Endothelial cell of umbilical vein (primary cell): ENCODE measurements around the gene HPSE2. TPM values are rescaled to one million over a fixed set of nuclear protein-coding genes. Genes with fewer than 3 reads are reported as not detected.

Experiments used
- BruUV-seq: library from RNA; stranded (reverse); fragments of 400-500 nt; replicated peaks from 2 replicates; lab custom pipeline; 2021; lab: Mats Ljungman, UMichigan
- CTCF ChIA-PET: fragments of 300-600, 350-600 bp; sonication (Branson Sonifier 250); formaldehyde crosslinking; loops from one replicate; lab custom pipeline; 2021; ENCODE audit warnings: antibody characterized with exemption, inconsistent platforms; lab: Charles Lee
- POLR2A ChIA-PET: fragments of 300-600, 350-600 bp; sonication (Branson Sonifier 250); formaldehyde crosslinking; loops from one replicate; lab custom pipeline; 2021; ENCODE audit warnings: antibody characterized with exemption, inconsistent platforms; lab: Charles Lee
- DNase-seq: peaks from one replicate; pipeline ENCODE4 v3.0.0-alpha.2; 2011; ENCODE audit warnings: low read depth, low spot score
- FAIRE-seq: peaks from 2 replicates; lab custom pipeline; 2011; peaks lifted over from hg19 to GRCh38; lab: Jason Lieb, UNC
- H2AFZ ChIP-seq: 2 replicates; pipeline ENCODE4 v1.6.0; 2012; ENCODE audit warnings: low read depth, low read length, control low read depth, inconsistent platforms
- H3K27ac ChIP-seq: 2 replicates; pipeline ENCODE4 v1.5.1; 2011; ENCODE audit warnings: low read depth, mild to moderate bottlenecking, control low read depth, low read length, moderate library complexity; ENCODE audit not compliant: insufficient read depth
- H3K27me3 ChIP-seq, 2 experiments: 2 replicates each; pipeline versions ENCODE4 v1.6.0 to v1.6.1; 2011; ENCODE audit warnings: low read length in 2 of 2, mixed read lengths in 1 of 2; ENCODE audit not compliant: control insufficient read depth in 2 of 2, insufficient read depth in 2 of 2
- H3K36me3 ChIP-seq, 2 experiments: 2 replicates in 1 of 2; 3 replicates in 1 of 2; pipeline ENCODE4 v1.5.1; 2011; ENCODE audit warnings: low read length in 2 of 2, mild to moderate bottlenecking in 1 of 2, moderate library complexity in 1 of 2; ENCODE audit not compliant: control insufficient read depth in 2 of 2, insufficient read depth in 2 of 2; ENCODE audit errors: extremely low read depth in 1 of 2
- H3K4me1 ChIP-seq: 3 replicates; pipeline ENCODE4 v1.5.1; 2011; ENCODE audit warnings: mild to moderate bottlenecking, low read length; ENCODE audit not compliant: control insufficient read depth, insufficient read depth; ENCODE audit errors: extremely low read depth
- H3K4me2 ChIP-seq: 2 replicates; pipeline ENCODE4 v1.6.1; 2011; ENCODE audit warnings: low read length, control low read depth, mixed read lengths; ENCODE audit not compliant: insufficient read depth
- H3K4me3 ChIP-seq, 3 experiments: fragments of 200-600 bp in 1 of 3; sonication (generic), shearing (Covaris generic) in 1 of 3; replicated peaks in 1 of 3; 2 replicates each; pipeline ENCODE4 v1.5.1; 2011 to 2016; ENCODE audit warnings: control low read depth in 3 of 3, low read length in 3 of 3, mild to moderate bottlenecking in 2 of 3, inconsistent platforms in 1 of 3, low read depth in 1 of 3, moderate library complexity in 1 of 3; ENCODE audit not compliant: insufficient read depth in 1 of 3
- H3K79me2 ChIP-seq: 2 replicates; pipeline ENCODE4 v1.6.0; 2012; ENCODE audit warnings: low read length, inconsistent platforms; ENCODE audit not compliant: control insufficient read depth, insufficient read depth
- H3K9ac ChIP-seq: replicated peaks from 2 replicates; pipeline ENCODE3; 2011; ENCODE audit warnings: low read length, control low read depth; ENCODE audit not compliant: insufficient read depth; ENCODE audit errors: extremely low read depth
- H3K9me1 ChIP-seq: replicated peaks from 3 replicates; pipeline ENCODE4 v1.6.0; 2011; ENCODE audit warnings: mild to moderate bottlenecking, low read length; ENCODE audit not compliant: control insufficient read depth, insufficient read depth; ENCODE audit errors: extremely low read depth
- H3K9me3 ChIP-seq: replicated peaks from 2 replicates; pipeline ENCODE4 v1.5.1; 2012; ENCODE audit warnings: low read length, inconsistent platforms; ENCODE audit not compliant: control insufficient read depth, insufficient read depth
- H4K20me1 ChIP-seq: replicated peaks from 2 replicates; pipeline ENCODE3; 2011; ENCODE audit warnings: mild to moderate bottlenecking, low read length; ENCODE audit not compliant: control insufficient read depth, insufficient read depth; ENCODE audit errors: extremely low read depth
- EZH2 ChIP-seq: IDR thresholded peaks from 2 replicates; pipeline ENCODE4 v1.6.1; 2012; ENCODE audit warnings: borderline replicate concordance, low read depth, mild to moderate bottlenecking, moderate library complexity, low read length, inconsistent platforms; ENCODE audit not compliant: severe bottlenecking
- FOS ChIP-seq: IDR thresholded peaks from 2 replicates; pipeline ENCODE4 v1.6.1; 2011; ENCODE audit warnings: mild to moderate bottlenecking, low read length, moderate library complexity, borderline replicate concordance; ENCODE audit not compliant: insufficient read depth
- GATA2 ChIP-seq: IDR thresholded peaks from 2 replicates; pipeline ENCODE4 v1.7.0; 2011; ENCODE audit warnings: low read depth, mild to moderate bottlenecking, moderate library complexity, mixed read lengths, low read length; ENCODE audit not compliant: insufficient read length, insufficient read depth
- JUN ChIP-seq: IDR thresholded peaks from 2 replicates; pipeline ENCODE4 v1.6.1; 2011; ENCODE audit warnings: borderline replicate concordance, low read depth; ENCODE audit not compliant: insufficient read length, insufficient read depth
- MYC ChIP-seq: IDR thresholded peaks from one replicate; pipeline ENCODE4 v1.6.1; 2011; ENCODE audit warnings: mild to moderate bottlenecking, low read depth, low read length
- POLR2A ChIP-seq: IDR thresholded peaks from 2 replicates; pipeline ENCODE4 v1.6.1; 2012; ENCODE audit warnings: low read depth, mild to moderate bottlenecking, control low read depth, low read length
- POLR2AphosphoS5 ChIP-seq: IDR thresholded peaks from 2 replicates; pipeline ENCODE4 v1.6.1; 2012; ENCODE audit warnings: low read depth, mild to moderate bottlenecking, control low read depth, low read length, moderate library complexity; ENCODE audit not compliant: insufficient read depth
- dilution Hi-C: fragments of 300-500 bp; cut with MboI; formaldehyde crosslinking; loops from one replicate; pipeline ENCODE4 v1.15.0; 2019; ENCODE audit warnings: low sequenced_read_pairs; ENCODE audit not compliant: extremely low pct_ligation_motif_present
- intact Hi-C: fragments of 100-400 bp; cut with micrococcal nuclease; formaldehyde crosslinking; loops from one replicate; pipeline ENCODE4 v1.10.0; 2022
- polyA plus RNA-seq, 4 experiments: library from polyadenylated mRNA; depleted of rRNA in 3 of 4; stranded (reverse) in 3 of 4; unstranded in 1 of 4; fragments of >200 nt; gene quantifications; 2 replicates each; pipeline versions ENCODE4 v1.2.1 to v1.2.3, GENCODE V29; 2011 to 2012; ENCODE audit warnings: missing spikeins in 1 of 4
- total RNA-seq: library from RNA; stranded (reverse); gene quantifications from 2 replicates; pipeline ENCODE4 v1.2.3, GENCODE V29; 2021
- TF ChIP-seq, protein P1 (sequence below): IDR thresholded peaks from 2 replicates; pipeline ENCODE4 v1.6.1; 2011; ENCODE audit not compliant: insufficient read depth, insufficient read length
- TF ChIP-seq, protein P2 (sequence below), 2 donors: IDR thresholded peaks; 1 replicate in 1 of 2; 2 replicates in 1 of 2; pipeline ENCODE4 v1.5.1; 2011; ENCODE audit warnings: low read length in 2 of 2, mild to moderate bottlenecking in 2 of 2, moderate library complexity in 2 of 2, control low read depth in 1 of 2, inconsistent platforms in 1 of 2, low read depth in 1 of 2; ENCODE audit not compliant: insufficient read depth in 1 of 2; ENCODE audit errors: extremely low read depth in 1 of 2

Gene HPSE2
- total and polyA plus RNA-seq, 2 donors (not counting 3 experiments of a cell fraction or from before 2014, with no cell fraction given) = not detected

DNA sequence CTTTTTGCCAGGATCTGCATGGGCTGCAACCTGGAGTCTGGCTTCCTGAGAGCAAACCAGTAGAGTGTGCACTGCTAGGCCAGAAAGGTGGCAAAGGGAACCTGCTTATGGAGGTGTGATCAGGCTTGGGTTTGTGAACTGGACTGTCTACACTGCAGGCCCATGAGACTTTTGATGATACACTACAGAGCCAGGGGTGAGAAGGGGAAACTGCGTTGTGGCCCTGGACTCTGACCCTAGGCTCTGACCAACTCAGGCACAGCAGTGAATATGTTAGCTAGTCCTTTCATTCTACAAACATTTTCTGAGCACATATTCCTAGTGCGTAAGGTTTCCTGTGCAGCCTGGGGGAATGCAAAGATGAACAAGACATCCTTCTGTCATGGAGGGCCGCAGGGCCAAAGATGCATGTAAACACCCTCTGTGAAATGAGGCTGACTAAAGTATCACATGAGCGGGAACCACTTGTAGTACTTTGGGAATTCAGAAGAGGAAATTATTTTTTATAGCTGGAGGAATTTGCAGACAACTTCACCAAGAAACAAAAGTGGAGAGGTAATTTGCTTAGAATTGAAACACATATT, 725.1 kb downstream of the HPSE2 start:
- Histone ChIP-seq H2AFZ (no peak overlapping the region), H3K9ac (no peak overlapping the region), H3K9me3 (no peaks in the 10 kb centered on the region), H3K36me3 (no peaks in the 10 kb centered on the region), H3K9me1 (no peaks in the 10 kb centered on the region), H3K27ac (no peak overlapping the region), H3K79me2 (no peaks in the 10 kb centered on the region), H3K4me3 (no peak overlapping the region), H3K27me3 (peaks cover 0 to 2% of the 10 kb centered on the region in 2 experiments), H3K4me2 (no peak overlapping the region), H4K20me1 (no peaks in the 10 kb centered on the region), H3K4me1 (no peaks in the 10 kb centered on the region)
- ChIA-PET POLR2A (no interaction called here), CTCF (interaction anchor here (0.9 to 1.2 kb wide), 3 partner anchors 9 to 43 kb away, joined by 3 to 5 read pairs (median 3); no protein-coding TSS in a partner anchor)
- intact Hi-C loops = no loop called here
- BruUV-seq = no TSS peak
- no peak for FAIRE-seq
- dilution Hi-C loops = no loop called here
- TF ChIP-seq FOS = no peak
- TF ChIP-seq MYC = no peak
- no peak for TF ChIP-seq POLR2A
- TF ChIP-seq GATA2 = no peak
- TF ChIP-seq POLR2AphosphoS5 = no peak
- no peak for TF ChIP-seq JUN
- TF ChIP-seq, protein P1, sequence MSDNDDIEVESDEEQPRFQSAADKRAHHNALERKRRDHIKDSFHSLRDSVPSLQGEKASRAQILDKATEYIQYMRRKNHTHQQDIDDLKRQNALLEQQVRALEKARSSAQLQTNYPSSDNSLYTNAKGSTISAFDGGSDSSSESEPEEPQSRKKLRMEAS = no peak
- TF ChIP-seq, protein P2, sequence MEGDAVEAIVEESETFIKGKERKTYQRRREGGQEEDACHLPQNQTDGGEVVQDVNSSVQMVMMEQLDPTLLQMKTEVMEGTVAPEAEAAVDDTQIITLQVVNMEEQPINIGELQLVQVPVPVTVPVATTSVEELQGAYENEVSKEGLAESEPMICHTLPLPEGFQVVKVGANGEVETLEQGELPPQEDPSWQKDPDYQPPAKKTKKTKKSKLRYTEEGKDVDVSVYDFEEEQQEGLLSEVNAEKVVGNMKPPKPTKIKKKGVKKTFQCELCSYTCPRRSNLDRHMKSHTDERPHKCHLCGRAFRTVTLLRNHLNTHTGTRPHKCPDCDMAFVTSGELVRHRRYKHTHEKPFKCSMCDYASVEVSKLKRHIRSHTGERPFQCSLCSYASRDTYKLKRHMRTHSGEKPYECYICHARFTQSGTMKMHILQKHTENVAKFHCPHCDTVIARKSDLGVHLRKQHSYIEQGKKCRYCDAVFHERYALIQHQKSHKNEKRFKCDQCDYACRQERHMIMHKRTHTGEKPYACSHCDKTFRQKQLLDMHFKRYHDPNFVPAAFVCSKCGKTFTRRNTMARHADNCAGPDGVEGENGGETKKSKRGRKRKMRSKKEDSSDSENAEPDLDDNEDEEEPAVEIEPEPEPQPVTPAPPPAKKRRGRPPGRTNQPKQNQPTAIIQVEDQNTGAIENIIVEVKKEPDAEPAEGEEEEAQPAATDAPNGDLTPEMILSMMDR (IDR thresholded peaks at IDR 0.05; ENCODE audit: extremely low read depth in 1 of 2, insufficient read depth in 1 of 2, low read depth in 1 of 2, low read length in 2 of 2) = no peak
- TF ChIP-seq EZH2 = no peak
- no peak for DNase-seq
